Activated CD8-positive, alpha-beta T cell treated with anti-CD3 and anti-CD28 coated beads, Interleukin-2, amount 10 ng/mL, durations not matched to agents 7 days and 5 days (primary cell): ENCODE measurements around the gene IGF2BP2. TPM values are rescaled to one million over a fixed set of nuclear protein-coding genes. Genes with fewer than 3 reads are reported as not detected.
A peak's percentile ranks its signal among the peaks of the same experiment; 100 is the strongest.
"Not testable (repeated sequence)": the region's sequence is repeated elsewhere in the genome, so short reads cannot be mapped to it uniquely, and the experiment has no call there.

Experiments used
- ATAC-seq: fragments of 150-1000 bp; cut with Tn5 transposase; one replicate; pipeline ENCODE4 v1.10.0; 2021; ENCODE audit warnings: moderate library complexity
- CTCF ChIA-PET: fragments of 350-600 bp; sonication (Branson Sonifier 250); formaldehyde crosslinking; loops from one replicate; lab custom pipeline; 2021; ENCODE audit warnings: antibody characterized with exemption; lab: Charles Lee
- POLR2A ChIA-PET: fragments of 350-600 bp; sonication (Branson Sonifier 250); formaldehyde crosslinking; loops from one replicate; lab custom pipeline; 2021; ENCODE audit warnings: antibody characterized with exemption; lab: Charles Lee
- DNase-seq: peaks from one replicate; pipeline ENCODE4 v3.0.0-alpha.2; 2020
- H3K27ac Mint-ChIP-seq: one replicate; pipeline ENCODE4 v1.8.0; 2021; ENCODE audit warnings: mild to moderate bottlenecking, mixed read lengths
- H3K27me3 Mint-ChIP-seq: one replicate; pipeline ENCODE4 v1.8.0; 2021; ENCODE audit warnings: low read depth, mixed read lengths
- H3K36me3 Mint-ChIP-seq: one replicate; pipeline ENCODE4 v1.8.0; 2021; ENCODE audit warnings: low read depth, mixed read lengths
- H3K4me1 Mint-ChIP-seq: one replicate; pipeline ENCODE4 v1.8.0; 2021; ENCODE audit warnings: low read depth, mixed read lengths
- H3K4me3 Mint-ChIP-seq: one replicate; pipeline ENCODE4 v1.8.0; 2021; ENCODE audit warnings: mild to moderate bottlenecking, mixed read lengths
- H3K9me3 Mint-ChIP-seq: one replicate; pipeline ENCODE4 v1.8.0; 2022; ENCODE audit warnings: mixed read lengths; ENCODE audit not compliant: insufficient read depth
- total RNA-seq, 2 experiments: library from RNA; stranded (reverse); gene quantifications; one replicate each; pipeline ENCODE4 v1.2.3, GENCODE V29; 2021

Gene IGF2BP2
- total RNA-seq, 2 experiments from 2014 or later, result 0.21 to 0.32 TPM

- Mint-ChIP-seq H3K9me3 (no peaks in the 10 kb centered on the region), H3K27ac (no peak overlapping the region), H3K4me3 (no peak overlapping the region), H3K27me3 (peaks cover 10% of the 10 kb centered on the region), H3K4me1 (peaks cover 5% of the 10 kb centered on the region), H3K36me3 (no peaks in the 10 kb centered on the region)
- ChIA-PET POLR2A (no interaction called here), CTCF (interaction anchor here (2.4 to 4.1 kb wide), 4 partner anchors 9 to 110 kb away, joined by 22 to 59 read pairs (median 40); no protein-coding TSS in a partner anchor)
- ATAC-seq (no peak), DNase-seq (no peak)
These were observed 54.7 kb downstream of the IGF2BP2 start for GRCh38 chr3:185770109-185770508.

- H3K27me3 Mint-ChIP-seq, result peaks cover 22% of the 10 kb centered on the region
- POLR2A ChIA-PET, H3K4me1 Mint-ChIP-seq, H3K9me3 Mint-ChIP-seq, H3K4me3 Mint-ChIP-seq, H3K27ac Mint-ChIP-seq, H3K36me3 Mint-ChIP-seq: not testable (repeated sequence)
- CTCF ChIA-PET, result interaction anchor here (0.6 to 5.3 kb wide), 33 partner anchors 10 to 855 kb away, joined by 3 to 59 read pairs (median 4); no protein-coding TSS in a partner anchor
- ATAC-seq (peak; percentile 49), DNase-seq (peak; percentile 81)
These were observed 56.3 kb downstream of the IGF2BP2 start for GRCh38 chr3:185768578-185768982.

- POLR2A ChIA-PET, result no interaction called here
- Mint-ChIP-seq H3K36me3 (no peaks in the 10 kb centered on the region), H3K4me1 (peaks cover 3% of the 10 kb centered on the region), H3K4me3 (no peak overlapping the region), H3K27me3 (peaks cover 27% of the 10 kb centered on the region), H3K27ac (no peak overlapping the region), H3K9me3 (no peaks in the 10 kb centered on the region)
- no peak for DNase-seq
- CTCF ChIA-PET, result interaction anchor here (3.3 to 5.3 kb wide), 5 partner anchors 12 to 107 kb away, joined by 21 to 58 read pairs (median 29); no protein-coding TSS in a partner anchor
- no peak for ATAC-seq
These were observed 57.7 kb downstream of the IGF2BP2 start for GRCh38 chr3:185767002-185767688.

- Mint-ChIP-seq H3K36me3 (no peaks in the 10 kb centered on the region), H3K27ac (no peak overlapping the region), H3K9me3 (no peaks in the 10 kb centered on the region), H3K4me3 (no peak overlapping the region), H3K4me1 (peaks cover 3% of the 10 kb centered on the region), H3K27me3 (peaks cover 31% of the 10 kb centered on the region)
- ChIA-PET POLR2A (no interaction called here), CTCF (interaction anchor here (1.4 to 5.3 kb wide), 6 partner anchors 13 to 510 kb away, joined by 3 to 58 read pairs (median 26); no protein-coding TSS in a partner anchor)
- DNase-seq (no peak), ATAC-seq (no peak)
These were observed 58.4 kb downstream of the IGF2BP2 start for GRCh38 chr3:185766329-185767001.

GRCh38 chr3:185764980-185765370 is 59.9 kb downstream of the IGF2BP2 start:
- Mint-ChIP-seq H3K9me3 (no peaks in the 10 kb centered on the region), H3K4me3 (no peak overlapping the region), H3K27me3 (peaks cover 44% of the 10 kb centered on the region), H3K4me1 (peaks cover 3% of the 10 kb centered on the region), H3K36me3 (no peaks in the 10 kb centered on the region), H3K27ac (no peak overlapping the region)
- ATAC-seq (no peak), DNase-seq (no peak)
- ChIA-PET CTCF (interaction anchor here (1.4 to 5.3 kb wide), 3 partner anchors 19 to 105 kb away, joined by 3 to 29 read pairs (median 21); no protein-coding TSS in a partner anchor), POLR2A (no interaction called here)

- Mint-ChIP-seq H3K27ac (no peak overlapping the region), H3K27me3 (peaks cover 46% of the 10 kb centered on the region), H3K4me1 (peaks cover 3% of the 10 kb centered on the region), H3K9me3 (no peaks in the 10 kb centered on the region), H3K4me3 (no peak overlapping the region), H3K36me3 (no peaks in the 10 kb centered on the region)
- ATAC-seq (no peak), DNase-seq (no peak)
- ChIA-PET POLR2A (no interaction called here), CTCF (interaction anchor here (1.4 to 5.3 kb wide), 3 partner anchors 18 to 104 kb away, joined by 3 to 29 read pairs (median 21); no protein-coding TSS in a partner anchor)
These were observed 60.5 kb downstream of the IGF2BP2 start for GRCh38 chr3:185764163-185764979.

GRCh38 chr3:185763347-185764005 is 61.4 kb downstream of the IGF2BP2 start:
- H3K4me3 Mint-ChIP-seq, result no peak overlapping the region
- ATAC-seq (no peak), DNase-seq (no peak)
- no peaks in the 10 kb centered on the region for H3K9me3 Mint-ChIP-seq
- H3K27me3 Mint-ChIP-seq, result peaks cover 50% of the 10 kb centered on the region
- peaks cover 3% of the 10 kb centered on the region for H3K4me1 Mint-ChIP-seq
- H3K27ac Mint-ChIP-seq, result no peak overlapping the region
- CTCF ChIA-PET, result interaction anchor here (1.3 to 3.7 kb wide), 3 partner anchors 86 to 103 kb away, joined by 3 to 21 read pairs (median 3); no protein-coding TSS in a partner anchor
- POLR2A ChIA-PET, result no interaction called here
- no peaks in the 10 kb centered on the region for H3K36me3 Mint-ChIP-seq

GRCh38 chr3:185760550-185760949 is 64.3 kb downstream of the IGF2BP2 start:
- Mint-ChIP-seq H3K27ac (no peak overlapping the region), H3K27me3 (peaks cover 52% of the 10 kb centered on the region), H3K4me3 (no peak overlapping the region), H3K9me3 (no peaks in the 10 kb centered on the region), H3K4me1 (peaks cover 3% of the 10 kb centered on the region), H3K36me3 (no peaks in the 10 kb centered on the region)
- ChIA-PET CTCF (interaction anchor here (1.0 kb wide), 1 partner anchor 19 kb away, joined by 3 read pairs; no protein-coding TSS in a partner anchor), POLR2A (no interaction called here)
- no peak for DNase-seq
- ATAC-seq, result no peak

- Mint-ChIP-seq H3K27ac (no peak overlapping the region), H3K9me3 (no peaks in the 10 kb centered on the region), H3K36me3 (no peaks in the 10 kb centered on the region), H3K4me1 (peaks cover 3% of the 10 kb centered on the region), H3K4me3 (no peak overlapping the region), H3K27me3 (peaks cover 47% of the 10 kb centered on the region)
- DNase-seq, result no peak
- no peak for ATAC-seq
- ChIA-PET POLR2A (no interaction called here), CTCF (no interaction called here)
These were observed 64.8 kb downstream of the IGF2BP2 start for GRCh38 chr3:185760088-185760487.

- Mint-ChIP-seq H3K27ac (no peak overlapping the region), H3K27me3 (peaks cover 42% of the 10 kb centered on the region), H3K36me3 (no peaks in the 10 kb centered on the region), H3K4me1 (peaks cover 3% of the 10 kb centered on the region), H3K9me3 (no peaks in the 10 kb centered on the region), H3K4me3 (no peak overlapping the region)
- ChIA-PET POLR2A (no interaction called here), CTCF (no interaction called here)
- DNase-seq (no peak), ATAC-seq (no peak)
These were observed 65.3 kb downstream of the IGF2BP2 start for GRCh38 chr3:185759512-185759911.

GRCh38 chr3:185758912-185759311 is 65.9 kb downstream of the IGF2BP2 start:
- CTCF ChIA-PET, result interaction anchor here (0.7 kb wide), 1 partner anchor 9 kb away, joined by 3 read pairs; no protein-coding TSS in a partner anchor
- DNase-seq (no peak), ATAC-seq (no peak)
- no peak overlapping the region for H3K27ac Mint-ChIP-seq
- H3K36me3 Mint-ChIP-seq, result no peaks in the 10 kb centered on the region
- POLR2A ChIA-PET, result no interaction called here
- no peaks in the 10 kb centered on the region for H3K9me3 Mint-ChIP-seq
- peaks cover 3% of the 10 kb centered on the region for H3K4me1 Mint-ChIP-seq
- H3K27me3 Mint-ChIP-seq, result peaks cover 38% of the 10 kb centered on the region
- no peak overlapping the region for H3K4me3 Mint-ChIP-seq
